Measurements from ENCODE around the gene LHX3.
A peak's percentile ranks its signal among the peaks of the same experiment; 100 is the strongest.

LHX3 gene
- long read RNA-seq = 0 reads

- H3K27me3 ChIP-seq (ENCODE audit: insufficient read depth, poor library complexity, severe bottlenecking) = peaks cover 41% of the 10 kb centered on the region
- no peak for DNase-seq (ENCODE audit: low read depth in 1 of 2, low spot score in 1 of 2)
- TF ChIP-seq SPI1 (IDR thresholded peaks at IDR 0.05; ENCODE audit: borderline replicate concordance, low read depth) = no peak
- TF ChIP-seq REST (IDR thresholded peaks at IDR 0.05; ENCODE audit: insufficient replicate concordance, low read depth) = peak; percentile 91
- H3K4me3 ChIP-seq (replicated peaks; ENCODE audit: insufficient read depth, low read length) = no peak within 1 kb of the TSS
- no peak within 1 kb of the TSS for H3K27ac ChIP-seq (replicated peaks)
Measured at GRCh38 chr9:136204838-136205706, at the start of gene LHX3. LHX3 (minus strand) TSS chr9:136205128; CDS start chr9:136205012, 116 bp downstream.

- Histone ChIP-seq H3K27ac (replicated peaks) (no peak overlapping the region), H3K4me3 (replicated peaks; ENCODE audit: insufficient read depth, low read length) (no peak overlapping the region), H3K27me3 (ENCODE audit: insufficient read depth, poor library complexity, severe bottlenecking) (peaks cover 4% of the 10 kb centered on the region)
- no peak for DNase-seq (ENCODE audit: low read depth in 1 of 2, low spot score in 1 of 2)
- no peak for TF ChIP-seq REST (IDR thresholded peaks at IDR 0.05; ENCODE audit: insufficient replicate concordance, low read depth)
- TF ChIP-seq POLR2AphosphoS5 (IDR thresholded peaks at IDR 0.05; ENCODE audit: low read depth) = no peak
- no peak for TF ChIP-seq SPI1 (IDR thresholded peaks at IDR 0.05; ENCODE audit: borderline replicate concordance, low read depth)
Measured at GRCh38 chr9:136253246-136254130, 48.6 kb upstream of the LHX3 start.

GRCh38 chr9:136252846-136253245, 47.9 kb upstream of the LHX3 start:
- Histone ChIP-seq H3K27ac (replicated peaks) (no peak overlapping the region), H3K4me3 (replicated peaks; ENCODE audit: insufficient read depth, low read length) (no peak overlapping the region), H3K27me3 (ENCODE audit: insufficient read depth, poor library complexity, severe bottlenecking) (peaks cover 4% of the 10 kb centered on the region)
- no peak for TF ChIP-seq REST (IDR thresholded peaks at IDR 0.05; ENCODE audit: insufficient replicate concordance, low read depth)
- DNase-seq (ENCODE audit: low read depth in 1 of 2, low spot score in 1 of 2) = no peak

- Histone ChIP-seq H3K27me3 (ENCODE audit: insufficient read depth, poor library complexity, severe bottlenecking) (peaks cover 4% of the 10 kb centered on the region), H3K27ac (replicated peaks) (no peak overlapping the region), H3K4me3 (replicated peaks; ENCODE audit: insufficient read depth, low read length) (no peak overlapping the region)
- DNase-seq (ENCODE audit: low read depth in 1 of 2, low spot score in 1 of 2) = no peak
- TF ChIP-seq CTCF (IDR thresholded peaks at IDR 0.05; ENCODE audit: insufficient read depth, low read length) = no peak
- no peak for TF ChIP-seq SPI1 (IDR thresholded peaks at IDR 0.05; ENCODE audit: borderline replicate concordance, low read depth)
- no peak for TF ChIP-seq GABPA (IDR thresholded peaks at IDR 0.05; ENCODE audit: low read depth)
- no peak for TF ChIP-seq POLR2AphosphoS5 (IDR thresholded peaks at IDR 0.05; ENCODE audit: low read depth)
- no peak for TF ChIP-seq REST (IDR thresholded peaks at IDR 0.05; ENCODE audit: insufficient replicate concordance, low read depth)
Measured at GRCh38 chr9:136252281-136252680, 47.4 kb upstream of the LHX3 start.
